UCSD-AML1 (cell line): ENCODE measurements around the gene HRG.
A peak's percentile ranks its signal among the peaks of the same experiment; 100 is the strongest.
"Not testable (repeated sequence)": the region's sequence is repeated elsewhere in the genome, so short reads cannot be mapped to it uniquely, and the experiment has no call there.

Experiments
- DNase-seq: peaks from one replicate; lab custom pipeline; 2025; ENCODE audit not compliant: unreplicated experiment; lab: John Stamatoyannopoulos, UW

The HRG gene, protein sequence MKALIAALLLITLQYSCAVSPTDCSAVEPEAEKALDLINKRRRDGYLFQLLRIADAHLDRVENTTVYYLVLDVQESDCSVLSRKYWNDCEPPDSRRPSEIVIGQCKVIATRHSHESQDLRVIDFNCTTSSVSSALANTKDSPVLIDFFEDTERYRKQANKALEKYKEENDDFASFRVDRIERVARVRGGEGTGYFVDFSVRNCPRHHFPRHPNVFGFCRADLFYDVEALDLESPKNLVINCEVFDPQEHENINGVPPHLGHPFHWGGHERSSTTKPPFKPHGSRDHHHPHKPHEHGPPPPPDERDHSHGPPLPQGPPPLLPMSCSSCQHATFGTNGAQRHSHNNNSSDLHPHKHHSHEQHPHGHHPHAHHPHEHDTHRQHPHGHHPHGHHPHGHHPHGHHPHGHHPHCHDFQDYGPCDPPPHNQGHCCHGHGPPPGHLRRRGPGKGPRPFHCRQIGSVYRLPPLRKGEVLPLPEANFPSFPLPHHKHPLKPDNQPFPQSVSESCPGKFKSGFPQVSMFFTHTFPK

DNA sequence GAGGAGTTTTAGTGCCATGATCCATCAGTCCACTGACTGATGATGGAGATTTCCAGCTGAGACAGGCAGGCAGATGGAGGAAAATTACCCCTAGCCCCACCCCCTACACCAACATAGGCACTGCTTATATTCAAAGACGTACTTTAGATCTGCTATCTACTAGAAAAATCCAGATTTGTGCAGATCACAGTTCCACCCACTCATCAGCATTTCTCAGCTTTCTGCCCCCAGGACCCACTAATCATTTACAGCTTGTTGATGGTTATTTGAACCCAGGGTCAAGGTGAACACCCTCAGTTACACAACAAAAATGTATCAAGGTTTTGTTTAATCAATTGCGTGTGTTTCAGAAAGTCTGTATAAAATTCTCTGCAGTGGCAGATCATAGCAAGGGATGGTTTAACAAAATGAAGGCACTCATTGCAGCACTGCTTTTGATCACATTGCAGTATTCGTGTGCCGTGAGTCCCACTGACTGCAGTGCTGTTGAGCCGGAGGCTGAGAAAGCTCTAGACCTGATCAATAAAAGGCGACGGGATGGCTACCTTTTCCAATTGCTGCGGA is at the start of gene HRG:
Gene HRG (plus strand): TSS at position 390 of the 564 bp plus-strand sequence. CDS start 18 bp downstream, at position 408.
- no peak for DNase-seq

DNA sequence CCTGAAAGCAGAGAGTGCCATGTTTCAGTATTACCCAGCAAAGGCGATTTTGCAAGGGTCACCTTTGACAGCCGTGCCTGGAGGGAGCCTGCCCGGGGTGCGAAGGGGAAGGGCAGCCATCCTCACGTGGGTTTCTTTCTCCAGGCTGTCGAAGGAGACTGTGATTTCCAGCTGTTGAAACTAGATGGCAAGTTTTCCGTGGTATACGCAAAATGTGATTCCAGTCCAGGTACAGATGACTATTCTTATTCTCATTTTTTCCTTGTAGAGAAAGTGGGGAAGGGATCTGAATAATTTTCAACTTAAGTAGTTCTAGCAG is 49.6 kb upstream of the HRG start:
- no peak for DNase-seq

DNA sequence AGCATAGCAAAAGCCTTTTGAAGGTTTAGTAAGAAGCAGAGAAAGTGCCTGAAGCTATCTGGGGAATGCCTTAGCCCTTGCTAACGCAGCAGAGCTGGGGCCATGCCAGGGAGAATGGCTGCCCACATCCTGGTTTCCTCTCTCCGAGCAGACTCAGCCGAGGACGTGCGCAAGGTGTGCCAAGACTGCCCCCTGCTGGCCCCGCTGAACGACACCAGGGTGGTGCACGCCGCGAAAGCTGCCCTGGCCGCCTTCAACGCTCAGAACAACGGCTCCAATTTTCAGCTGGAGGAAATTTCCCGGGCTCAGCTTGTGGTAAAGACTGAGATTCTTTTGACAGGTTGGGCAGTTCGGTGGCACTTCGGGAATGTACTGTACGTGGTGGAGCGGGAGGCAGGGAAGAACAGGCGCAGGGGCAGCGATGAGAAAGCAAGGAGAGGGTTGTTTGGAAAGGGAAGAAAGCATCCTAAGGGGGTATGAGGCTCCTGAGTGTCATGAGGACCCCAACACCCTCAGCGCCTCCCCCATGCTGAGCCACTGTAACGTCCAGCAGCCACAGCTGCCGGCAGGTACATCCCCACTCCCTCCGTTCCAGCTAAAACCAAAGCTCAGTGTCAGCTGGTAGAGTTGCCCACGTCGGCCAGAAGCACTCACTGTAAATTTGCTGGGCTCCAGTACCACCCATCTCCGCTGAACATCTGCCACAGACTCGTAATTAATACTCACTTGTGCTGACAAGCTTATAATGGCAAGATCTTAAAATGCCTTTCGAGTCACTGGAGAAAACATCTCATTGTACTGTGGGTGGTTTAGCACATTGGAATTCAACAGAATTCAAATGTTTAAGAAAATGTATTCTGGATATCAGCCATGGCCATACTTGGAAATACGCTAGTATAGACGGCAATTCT is 48.5 kb upstream of the HRG start:
- DNase-seq: peak; percentile 84

DNA sequence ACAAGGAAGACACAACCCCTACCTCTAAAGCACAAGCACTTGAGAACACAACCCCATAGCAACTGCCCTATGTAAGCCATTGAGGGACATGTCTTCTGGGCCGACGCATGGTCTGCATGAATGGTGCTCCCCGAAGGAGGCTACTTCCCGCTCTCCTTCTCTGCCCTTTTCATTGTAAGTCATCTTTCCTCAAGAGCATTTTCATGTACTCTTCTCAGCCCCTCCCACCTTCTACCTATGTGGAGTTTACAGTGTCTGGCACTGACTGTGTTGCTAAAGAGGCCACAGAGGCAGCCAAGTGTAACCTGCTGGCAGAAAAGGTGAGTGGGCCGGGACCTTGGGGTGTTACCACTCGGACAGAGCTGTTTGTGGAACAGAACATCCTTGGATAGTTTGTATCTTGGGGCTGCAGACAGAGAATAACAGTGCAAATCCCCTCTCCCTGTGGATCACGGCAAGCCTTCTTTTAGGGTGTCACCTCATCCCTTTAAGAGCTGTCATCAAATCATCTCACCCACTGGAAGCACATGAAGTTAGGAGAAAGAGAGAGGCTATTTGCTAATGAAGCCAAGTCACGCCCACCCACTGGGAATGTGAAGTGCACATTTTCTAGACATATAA is 47.4 kb upstream of the HRG start:
- no peak for DNase-seq

DNA sequence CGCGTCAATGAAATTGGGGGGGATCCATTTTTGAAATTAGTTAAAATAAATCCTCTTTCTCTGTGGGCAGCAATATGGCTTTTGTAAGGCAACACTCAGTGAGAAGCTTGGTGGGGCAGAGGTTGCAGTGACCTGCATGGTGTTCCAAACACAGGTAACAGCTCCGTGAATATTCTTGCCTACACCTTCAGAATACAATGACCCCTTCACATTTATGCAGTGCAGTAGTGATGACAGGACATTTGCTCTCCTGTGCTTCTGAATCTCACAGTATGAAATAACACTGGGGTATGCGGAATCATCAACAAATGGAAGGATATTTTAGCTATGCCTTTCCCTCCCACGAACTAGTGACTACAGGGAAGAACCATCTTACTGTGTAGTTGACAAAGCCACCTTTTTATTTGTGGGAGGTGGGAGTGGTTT is 46.0 kb upstream of the HRG start:
- DNase-seq: no peak

DNA sequence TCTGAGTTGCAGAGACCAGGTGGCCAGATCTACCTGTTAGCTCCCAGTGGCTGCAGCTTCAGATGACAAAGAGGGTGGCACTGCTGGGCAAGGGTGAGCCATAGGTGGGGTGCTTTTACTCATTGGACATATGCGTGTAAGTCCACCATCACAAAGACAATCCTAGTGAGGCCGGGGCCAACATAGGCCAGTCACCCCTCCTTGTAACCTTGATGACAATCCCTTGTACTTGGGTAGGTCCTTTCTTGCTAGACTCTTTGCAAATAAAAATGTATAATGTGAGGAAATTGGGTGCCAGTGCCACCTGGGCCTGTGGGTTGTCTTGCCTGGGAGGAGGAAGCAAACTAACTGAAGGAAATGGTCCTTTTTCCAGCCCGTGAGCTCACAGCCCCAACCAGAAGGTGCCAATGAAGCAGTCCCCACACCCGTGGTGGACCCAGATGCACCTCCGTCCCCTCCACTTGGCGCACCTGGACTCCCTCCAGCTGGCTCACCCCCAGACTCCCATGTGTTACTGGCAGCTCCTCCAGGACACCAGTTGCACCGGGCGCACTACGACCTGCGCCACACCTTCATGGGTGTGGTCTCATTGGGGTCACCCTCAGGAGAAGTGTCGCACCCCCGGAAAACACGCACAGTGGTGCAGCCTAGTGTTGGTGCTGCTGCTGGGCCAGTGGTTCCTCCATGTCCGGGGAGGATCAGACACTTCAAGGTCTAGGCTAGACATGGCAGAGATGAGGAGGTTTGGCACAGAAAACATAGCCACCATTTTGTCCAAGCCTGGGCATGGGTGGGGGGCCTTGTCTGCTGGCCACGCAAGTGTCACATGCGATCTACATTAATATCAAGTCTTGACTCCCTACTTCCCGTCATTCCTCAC is 45.4 kb upstream of the HRG start:
- DNase-seq: no peak

DNA sequence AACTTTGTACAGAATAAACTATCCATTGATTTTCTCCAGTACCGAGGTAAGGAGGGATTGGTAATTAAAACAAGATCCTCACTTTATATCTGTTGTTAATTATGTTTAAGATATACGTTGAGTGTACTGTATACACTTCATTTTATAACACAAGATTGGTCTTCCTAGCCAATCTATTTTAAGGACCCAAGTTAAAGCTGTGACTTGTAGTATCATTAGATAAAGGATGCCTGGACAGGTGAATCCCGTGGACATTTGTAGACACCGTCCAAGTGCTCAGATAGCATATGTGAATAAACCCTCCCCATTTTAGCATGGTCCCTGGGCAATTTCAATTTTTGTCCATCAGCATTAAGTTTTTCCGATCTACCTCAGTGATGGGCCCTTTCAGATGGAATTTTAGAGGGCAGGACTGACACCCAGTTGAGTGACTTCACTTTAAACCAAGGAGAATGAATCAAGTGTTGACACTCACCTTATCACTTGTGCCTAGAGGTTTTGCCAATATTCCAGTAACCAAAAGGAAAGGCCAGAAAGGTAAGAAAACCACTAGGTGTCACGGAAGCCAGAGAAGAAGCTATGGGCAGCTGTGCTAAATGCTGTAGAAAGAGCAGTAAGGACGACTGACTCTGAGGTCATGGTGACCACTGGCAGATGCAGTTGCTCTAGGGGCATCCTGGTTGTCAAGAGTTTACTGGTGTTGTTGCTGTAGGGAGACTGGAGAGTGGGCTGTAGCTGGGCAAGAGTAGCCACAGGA is 43.7 kb upstream of the HRG start:
- DNase-seq: no peak

DNA sequence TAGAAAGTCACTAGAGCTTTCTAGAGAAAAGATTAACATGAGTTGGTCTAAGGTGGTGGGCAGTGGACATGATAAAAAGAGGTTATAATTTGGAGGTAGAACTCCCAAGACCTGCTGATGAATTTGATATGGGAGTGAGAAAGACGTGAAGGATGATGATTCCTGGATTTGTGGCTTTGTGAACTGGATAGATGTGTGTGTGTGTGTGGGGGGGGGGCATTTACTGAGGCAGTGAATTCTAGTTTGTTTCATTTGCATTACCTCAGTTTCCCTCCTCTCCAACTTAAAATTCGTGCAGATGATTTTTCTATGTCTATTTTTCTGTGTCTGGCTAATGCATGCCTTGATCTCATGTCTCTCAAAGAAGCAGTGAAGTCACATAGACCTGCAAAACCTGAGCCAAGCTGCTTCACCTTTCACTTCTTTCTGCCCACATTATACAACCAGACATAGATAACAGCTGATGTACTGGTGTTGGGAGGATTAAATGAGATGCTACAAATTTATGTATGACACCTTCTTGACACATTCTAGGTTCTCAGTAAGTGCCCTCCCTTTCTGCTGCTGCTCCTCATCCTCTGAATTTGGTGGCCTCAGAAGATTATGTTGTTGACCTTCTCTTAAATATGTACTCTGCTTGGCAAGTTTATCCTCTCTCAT is 43.0 kb upstream of the HRG start:
- no peak for DNase-seq

DNA sequence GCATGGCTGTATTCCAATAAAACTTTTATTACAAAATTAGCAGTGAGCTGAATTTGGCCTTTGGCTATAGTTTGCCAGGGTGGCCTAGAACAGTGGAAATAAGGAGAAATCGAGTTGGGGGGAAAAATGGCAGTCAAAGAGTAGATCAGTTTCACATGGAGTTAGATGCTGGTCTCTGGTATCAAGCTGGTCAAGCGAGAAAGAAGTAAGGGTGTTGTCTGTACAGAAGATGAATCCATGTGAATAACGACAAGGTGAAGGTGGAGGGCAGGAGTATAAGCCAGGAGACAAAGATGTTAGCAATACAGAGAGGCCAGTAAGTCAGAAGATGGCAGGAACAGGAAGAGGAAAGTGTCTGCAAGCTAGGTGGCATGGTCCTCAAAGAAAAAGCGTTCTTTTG is 41.2 kb upstream of the HRG start:
- DNase-seq: no peak

DNA sequence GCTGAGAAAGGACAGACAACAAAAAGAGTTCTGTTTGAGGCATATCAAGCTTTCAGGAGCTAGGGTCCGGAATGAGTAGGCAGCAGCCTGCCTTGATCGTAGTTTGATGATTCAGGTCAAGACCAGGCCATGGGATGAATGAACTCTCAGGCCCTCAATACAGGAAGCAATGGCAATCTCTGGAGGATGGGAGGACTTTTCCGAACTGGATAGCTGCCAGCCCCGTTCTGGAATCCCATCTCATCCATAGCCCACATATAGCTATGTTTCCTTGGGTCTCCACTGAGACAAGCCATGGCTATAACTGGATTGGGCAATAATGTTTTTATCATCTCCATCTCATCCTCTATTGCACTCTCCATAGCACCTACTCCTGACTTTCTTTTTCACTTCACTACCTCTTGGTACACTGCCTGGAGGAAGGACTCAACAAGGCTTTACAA is 40.2 kb upstream of the HRG start:
- no peak for DNase-seq

DNA sequence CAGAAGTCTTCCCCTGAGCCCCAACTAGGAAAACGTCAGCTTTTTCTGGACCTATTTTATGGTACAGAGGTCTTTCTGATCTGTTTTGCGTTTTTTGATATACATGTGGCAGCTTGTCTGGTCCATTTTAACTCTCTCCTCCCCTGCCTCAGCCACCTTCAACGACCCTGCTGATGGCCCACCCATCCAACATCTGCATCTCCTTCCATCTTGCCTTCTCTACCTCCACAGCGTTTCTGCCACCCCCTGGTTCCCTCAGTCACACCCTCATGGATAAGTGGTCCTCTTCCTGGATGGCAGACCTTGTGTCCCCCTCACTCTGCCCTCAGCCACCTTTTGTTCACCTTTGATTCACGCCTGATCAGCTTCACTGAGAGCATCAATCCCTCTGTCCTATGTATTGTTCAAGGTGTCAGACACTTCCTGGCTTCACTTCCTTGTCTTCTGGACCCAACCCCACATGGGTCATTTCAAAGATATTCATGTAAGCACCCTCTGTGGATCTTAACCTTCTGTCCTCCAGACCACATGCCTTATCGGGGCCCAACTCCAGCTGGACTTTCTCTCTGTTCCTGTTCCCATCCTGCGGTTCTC is 39.5 kb upstream of the HRG start:
- no peak for DNase-seq

DNA sequence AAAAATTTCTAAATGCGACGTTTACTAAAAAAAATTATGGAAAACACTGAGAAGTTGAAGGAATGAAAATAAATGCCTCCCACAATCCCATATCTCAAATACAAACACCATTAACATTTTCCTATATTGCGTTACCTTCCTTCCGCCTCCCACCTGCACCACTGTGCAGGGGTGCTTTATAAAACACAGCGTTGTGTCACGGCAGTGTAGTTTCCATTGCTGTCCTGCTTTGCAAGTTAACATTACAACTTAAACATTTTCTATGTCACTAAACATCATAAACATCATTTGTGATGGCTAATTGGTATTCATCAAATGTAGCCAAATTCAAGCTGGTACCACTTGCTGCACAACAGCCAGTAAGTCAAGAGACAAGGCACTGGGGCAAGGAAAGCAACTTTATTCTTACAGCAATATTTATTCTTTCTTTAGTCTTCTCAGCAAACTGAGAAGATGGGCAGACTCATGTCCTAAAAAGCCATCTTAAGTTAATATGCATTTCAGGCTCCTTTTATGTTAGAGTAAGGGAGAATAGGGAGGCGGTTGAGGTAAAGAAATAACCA is 37.9 kb upstream of the HRG start:
- DNase-seq: no peak

DNA sequence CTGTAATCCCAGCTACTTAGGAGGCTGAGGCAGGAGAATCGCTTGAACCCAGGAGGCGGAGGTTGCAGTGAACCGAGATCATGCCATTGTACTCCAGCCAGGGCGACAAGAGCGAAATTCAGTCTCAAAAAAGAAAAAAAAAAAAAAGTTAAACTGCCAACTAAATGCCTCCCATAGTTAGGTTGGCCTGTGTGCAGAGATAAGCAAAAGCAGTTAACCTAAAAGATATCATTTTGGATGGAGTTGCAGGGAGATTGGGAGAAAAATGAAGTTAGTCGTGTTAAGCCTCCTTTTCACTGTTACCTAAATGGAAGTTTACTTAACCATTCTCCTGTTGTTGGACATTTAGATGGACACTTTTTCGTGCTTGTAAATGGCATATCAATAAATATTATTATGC is 37.1 kb upstream of the HRG start:
- DNase-seq: no peak

DNA sequence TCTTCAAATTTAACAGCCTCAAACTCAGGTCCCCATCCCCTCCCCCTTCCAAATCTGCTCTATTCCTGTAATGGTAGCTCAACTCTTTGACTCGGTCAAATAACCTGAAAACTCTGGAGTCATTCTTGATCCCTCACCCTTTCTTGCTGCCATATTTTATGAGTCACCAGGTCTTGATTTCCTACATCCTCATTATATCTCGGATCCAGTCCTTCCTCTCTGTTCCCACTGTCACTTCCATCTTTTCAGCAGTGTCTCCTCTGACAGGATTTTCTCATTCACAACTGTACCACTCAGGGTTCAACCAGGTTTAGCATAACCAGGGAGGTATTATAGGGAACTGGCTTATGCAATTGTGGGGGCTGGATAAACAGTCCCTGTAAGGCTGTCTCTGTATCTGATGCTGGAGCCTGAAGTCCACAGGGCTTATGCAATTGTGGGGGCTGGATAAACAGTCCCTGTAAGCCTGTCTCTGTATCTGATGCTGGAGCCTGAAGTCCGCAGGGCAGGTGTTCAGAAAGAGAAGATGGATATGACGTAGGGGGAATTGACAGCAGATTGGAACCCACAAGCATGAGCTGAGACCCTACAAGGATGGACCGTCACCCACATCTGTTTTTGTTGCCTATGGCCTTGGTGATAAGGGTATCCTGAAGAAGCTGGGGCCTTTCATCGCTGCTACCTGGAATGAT is 34.7 kb upstream of the HRG start:
- DNase-seq: no peak

DNA sequence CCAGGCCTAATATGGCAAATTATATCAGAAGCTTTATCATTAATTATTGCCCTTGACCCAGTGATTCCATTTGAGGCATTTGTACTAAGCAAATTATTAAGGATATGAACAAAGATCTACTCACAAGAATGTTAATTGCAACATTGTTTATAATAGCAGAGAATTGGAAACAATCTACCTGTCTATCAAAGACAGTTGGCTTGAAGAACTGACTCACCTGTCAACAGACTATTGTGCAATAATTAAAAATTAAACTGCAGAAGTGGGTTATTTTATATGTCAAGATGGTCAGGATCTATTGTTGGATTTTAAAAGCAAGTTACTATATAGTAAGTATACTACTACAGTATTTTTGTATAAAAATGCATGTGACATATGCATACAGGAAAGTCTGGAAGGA is 32.3 kb upstream of the HRG start:
- no peak for DNase-seq

DNA sequence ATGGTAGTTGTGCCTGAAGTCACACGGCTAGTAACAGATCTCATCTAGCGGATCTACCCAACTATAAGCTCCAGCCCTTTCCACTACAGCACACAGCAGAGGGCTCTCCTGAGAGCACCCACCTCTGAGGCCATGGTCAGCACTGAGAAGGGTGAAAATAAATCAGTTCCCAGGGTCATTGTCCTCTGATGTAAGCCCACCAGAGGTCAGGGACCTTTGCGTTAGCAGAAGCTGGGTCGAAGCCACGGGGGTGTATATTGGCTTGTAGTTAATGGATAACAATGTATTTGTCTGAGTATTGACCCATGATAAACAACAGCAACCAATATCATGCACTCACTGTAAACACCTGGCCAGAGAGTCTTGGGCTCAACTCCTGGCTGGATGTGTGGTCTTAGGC is 31.6 kb upstream of the HRG start:
- DNase-seq: not testable (repeated sequence)

DNA sequence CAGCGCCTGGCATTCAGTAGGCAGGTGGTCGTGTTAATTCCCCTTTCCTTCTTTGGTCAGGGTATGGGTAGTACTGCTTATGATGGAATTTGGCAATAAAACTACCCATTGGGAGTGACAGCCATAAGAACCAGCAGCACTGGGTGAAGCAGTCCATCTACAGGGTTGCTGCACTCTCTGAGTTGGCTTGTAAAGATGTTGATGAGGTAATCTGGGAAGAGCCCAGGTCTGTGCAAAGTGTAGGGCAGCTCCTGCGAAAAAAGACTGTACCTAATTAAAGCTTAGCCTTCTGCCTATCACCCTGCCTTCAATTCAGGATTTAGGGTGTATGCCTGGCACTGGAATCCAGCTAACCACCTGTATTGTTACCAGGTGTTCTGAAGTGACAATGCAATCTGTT is 30.3 kb upstream of the HRG start:
- no peak for DNase-seq

DNA sequence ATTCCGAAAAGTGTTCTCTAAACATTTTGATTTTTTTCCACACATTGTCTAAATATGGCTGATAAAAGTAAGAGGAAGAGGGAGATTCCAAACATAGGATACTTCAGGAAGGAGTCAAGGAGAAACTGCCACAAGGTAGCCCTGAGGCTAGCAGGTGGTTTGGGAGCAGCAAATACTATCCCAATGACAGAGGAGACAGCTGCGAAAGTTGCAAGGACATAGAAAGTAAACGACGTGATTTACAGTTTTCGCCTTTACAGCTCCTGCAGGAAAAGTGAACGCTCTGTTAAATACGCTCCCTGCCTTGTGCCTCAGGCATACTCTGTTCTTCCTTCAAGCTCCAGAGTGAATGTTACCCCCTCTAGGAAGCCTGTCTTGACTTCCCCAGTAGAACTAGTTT is 29.3 kb upstream of the HRG start:
- DNase-seq: no peak
